Measurements from ENCODE around the gene TMTC2. TPM values are rescaled to one million over a fixed set of nuclear protein-coding genes. Genes with fewer than 3 reads are reported as not detected.

The TMTC2 gene
- total RNA-seq, 1 donor from 2014 or later, result 8.8 TPM

DNA sequence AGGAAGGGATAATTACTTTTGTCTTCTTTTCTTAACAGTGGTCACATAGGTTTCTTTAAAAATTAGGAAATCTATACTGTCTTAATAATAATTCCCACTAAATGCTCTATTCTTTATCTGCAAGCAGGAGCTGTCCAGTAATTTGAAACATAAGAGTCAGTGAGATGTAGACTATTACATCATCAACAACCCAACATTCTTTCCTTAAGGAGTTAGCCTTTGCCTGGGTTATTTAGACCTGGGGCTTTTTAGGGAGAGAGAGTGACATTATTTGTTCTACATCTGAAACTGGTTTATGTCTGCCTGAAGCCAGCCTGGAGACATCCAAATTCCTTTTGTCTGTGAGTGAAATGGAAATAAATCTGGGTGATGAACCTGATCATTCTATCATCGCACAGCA is 294.4 kb downstream of the TMTC2 start:
- no peak for DNase-seq (ENCODE audit: extremely low read depth, low read depth, low spot score)

DNA sequence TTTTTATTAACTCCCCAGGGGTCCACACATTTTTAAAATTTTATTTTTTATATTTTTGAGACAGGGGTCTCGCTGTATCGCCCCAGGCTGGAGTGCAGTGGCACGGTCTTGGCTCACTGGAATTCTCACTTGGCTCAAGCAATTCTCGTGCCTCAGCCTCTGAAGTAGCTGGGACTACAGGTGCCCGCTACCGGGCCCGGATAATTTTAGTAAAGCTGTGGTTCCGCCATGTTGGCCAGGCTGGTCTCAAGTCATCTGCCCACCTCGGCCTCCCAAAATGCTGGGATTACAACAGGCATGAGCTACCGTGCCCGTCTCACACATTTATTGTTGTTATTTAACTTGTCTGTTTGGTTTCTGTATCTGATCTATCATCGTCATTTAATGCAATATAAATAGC is 307.4 kb downstream of the TMTC2 start:
- no peak for DNase-seq (ENCODE audit: extremely low read depth, low read depth, low spot score)

DNA sequence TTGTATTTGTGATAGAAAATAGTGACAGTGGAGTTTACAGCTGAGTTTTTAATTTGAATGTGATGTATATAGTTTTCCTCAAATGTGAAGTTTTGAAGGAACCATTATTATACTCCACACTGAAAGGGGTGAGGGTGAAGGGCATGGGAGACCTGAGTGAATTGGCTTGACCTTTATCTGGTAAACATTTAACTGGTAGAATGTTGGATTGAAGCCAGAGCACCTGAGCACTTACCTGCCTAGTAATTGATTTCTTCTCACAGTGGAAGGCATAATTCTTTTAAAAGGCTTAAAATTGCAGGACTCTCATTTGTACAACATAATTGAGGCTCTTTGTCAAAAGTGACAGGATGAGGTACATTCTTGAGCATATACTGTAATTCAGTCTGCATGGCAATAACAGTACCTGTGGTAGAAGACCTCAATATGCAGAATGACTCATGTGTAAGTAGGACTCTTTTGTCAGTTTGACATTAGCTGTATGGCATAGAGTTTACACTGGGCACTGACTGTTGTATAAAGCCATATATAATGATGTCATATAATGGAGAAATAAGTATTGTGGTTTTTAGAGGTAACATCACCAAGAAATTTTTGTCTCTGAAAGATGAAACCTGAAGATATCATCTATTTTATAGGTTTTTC is 309.6 kb downstream of the TMTC2 start:
- no peak for DNase-seq (ENCODE audit: extremely low read depth, low read depth, low spot score)

DNA sequence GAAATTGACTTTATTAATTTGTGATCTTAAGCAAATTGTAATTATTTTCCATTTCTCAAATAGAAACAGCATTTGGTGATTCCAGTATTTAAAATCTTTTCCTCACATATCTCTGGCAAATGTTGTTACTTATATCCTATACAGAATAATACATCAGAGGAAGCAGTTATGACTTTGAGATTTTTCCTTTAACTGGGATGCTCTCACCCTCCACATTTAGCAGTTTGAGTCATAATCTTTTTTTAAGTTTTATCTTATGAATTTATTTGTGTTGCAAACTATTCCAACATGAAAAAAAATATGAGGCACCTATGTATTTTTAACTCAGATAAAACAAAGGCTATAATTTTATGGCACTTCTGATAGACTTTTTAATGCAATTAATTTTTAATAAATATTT is 311.8 kb downstream of the TMTC2 start:
- DNase-seq (ENCODE audit: extremely low read depth, low read depth, low spot score), result no peak

- no peak for DNase-seq (ENCODE audit: extremely low read depth, low read depth, low spot score)
Measured at GRCh38 chr12:83003026-83003425, 316.3 kb downstream of the TMTC2 start.

- DNase-seq (ENCODE audit: extremely low read depth, low read depth, low spot score), result no peak
Measured at GRCh38 chr12:83005534-83006197, 319.0 kb downstream of the TMTC2 start.

GRCh38 chr12:83008703-83009102 is 322.0 kb downstream of the TMTC2 start:
- no peak for DNase-seq (ENCODE audit: extremely low read depth, low read depth, low spot score)

GRCh38 chr12:83010169-83010804 is 323.6 kb downstream of the TMTC2 start:
- no peak for DNase-seq (ENCODE audit: extremely low read depth, low read depth, low spot score)

DNA sequence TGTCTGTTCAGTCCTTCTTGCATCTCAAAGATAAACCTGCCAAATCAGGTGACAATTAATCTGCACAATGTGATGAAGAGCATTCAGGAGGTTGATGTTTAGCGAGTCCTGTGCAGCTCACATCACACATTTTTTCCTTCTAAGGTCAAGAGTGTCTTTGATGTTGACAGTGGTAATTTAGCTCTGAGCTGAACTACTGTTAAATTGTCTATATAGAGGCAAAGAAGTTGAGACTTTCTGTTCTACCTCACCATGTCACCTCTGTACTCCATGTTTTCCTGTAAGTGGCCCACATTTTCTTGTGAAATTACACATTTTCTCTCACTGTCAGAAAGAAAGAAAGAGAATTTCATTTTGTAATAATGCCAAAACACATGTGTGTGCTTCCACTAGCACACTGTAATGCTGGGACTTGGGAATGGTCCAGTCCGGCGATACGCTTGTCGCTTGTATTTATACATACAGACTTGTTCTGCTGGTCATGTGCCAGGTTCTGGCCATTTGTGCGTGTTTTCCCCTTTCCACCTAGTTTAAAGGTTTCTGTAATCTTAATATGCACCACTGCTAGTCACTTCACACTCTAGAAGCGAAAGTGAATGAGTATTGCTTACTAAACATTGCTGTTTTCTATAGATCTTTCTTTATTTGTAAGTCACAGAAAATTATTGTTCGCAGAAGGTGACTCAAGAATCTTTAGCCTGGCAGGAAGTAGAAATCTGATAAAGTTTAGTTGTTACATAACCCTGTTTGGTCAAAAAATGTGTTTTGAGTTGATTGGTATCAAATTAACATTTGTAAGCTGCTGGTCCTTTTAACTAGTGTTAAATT is 328.9 kb downstream of the TMTC2 start:
- DNase-seq (ENCODE audit: extremely low read depth, low read depth, low spot score), result peak; percentile 36

GRCh38 chr12:83016218-83016835 is 329.6 kb downstream of the TMTC2 start:
- DNase-seq (ENCODE audit: extremely low read depth, low read depth, low spot score), result no peak

- DNase-seq (ENCODE audit: extremely low read depth, low read depth, low spot score), result no peak
Measured at GRCh38 chr12:83016991-83017390, 330.3 kb downstream of the TMTC2 start.

DNA sequence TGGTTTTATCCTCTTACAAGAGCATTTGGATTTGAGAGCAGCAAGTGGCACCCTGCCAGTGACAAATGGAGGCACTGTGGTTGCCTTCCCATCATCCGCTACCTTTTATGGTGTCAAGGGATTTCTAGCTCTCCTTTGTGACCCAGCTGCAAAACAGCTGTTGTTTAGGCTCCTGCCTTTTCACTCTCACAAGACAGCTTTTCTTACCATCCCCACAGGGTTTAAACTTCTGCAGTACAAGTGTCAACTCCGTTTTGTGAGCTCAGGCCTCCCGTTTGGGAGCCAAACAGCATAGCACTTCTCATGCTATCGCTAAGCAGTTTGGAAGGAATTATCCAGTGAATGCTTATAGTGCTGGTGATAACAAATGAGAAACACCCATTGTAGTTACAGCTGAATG is 331.4 kb downstream of the TMTC2 start:
- DNase-seq (ENCODE audit: extremely low read depth, low read depth, low spot score), result no peak

GRCh38 chr12:83027021-83027723 is 340.5 kb downstream of the TMTC2 start:
- no peak for DNase-seq (ENCODE audit: extremely low read depth, low read depth, low spot score)

GRCh38 chr12:83031196-83031595 is 344.5 kb downstream of the TMTC2 start:
- DNase-seq (ENCODE audit: extremely low read depth, low read depth, low spot score), result no peak

GRCh38 chr12:83036847-83037246 is 350.1 kb downstream of the TMTC2 start:
- no peak for DNase-seq (ENCODE audit: extremely low read depth, low read depth, low spot score)

- DNase-seq (ENCODE audit: extremely low read depth, low read depth, low spot score), result no peak
Measured at GRCh38 chr12:83039413-83039812, 352.7 kb downstream of the TMTC2 start.

DNA sequence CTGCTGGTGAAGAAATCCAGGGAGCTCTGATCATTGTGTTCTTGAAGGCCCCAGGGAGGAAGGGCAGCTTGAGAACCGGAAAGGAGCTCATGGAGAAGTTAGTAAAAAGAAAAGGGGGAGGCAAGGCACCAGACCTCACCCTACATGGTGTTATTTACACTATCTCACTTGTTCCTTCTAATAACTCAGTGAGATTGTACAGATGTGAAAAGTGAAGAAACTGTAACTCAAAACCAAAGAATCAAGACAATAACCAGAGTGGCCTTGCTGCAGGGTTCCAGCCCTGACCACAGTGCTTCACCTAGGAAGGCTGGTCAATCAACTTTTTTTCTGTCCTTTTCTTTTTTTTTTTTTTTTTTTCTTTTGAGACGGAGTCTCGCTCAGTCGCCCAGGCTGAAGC is 353.6 kb downstream of the TMTC2 start:
- DNase-seq (ENCODE audit: extremely low read depth, low read depth, low spot score), result no peak

DNA sequence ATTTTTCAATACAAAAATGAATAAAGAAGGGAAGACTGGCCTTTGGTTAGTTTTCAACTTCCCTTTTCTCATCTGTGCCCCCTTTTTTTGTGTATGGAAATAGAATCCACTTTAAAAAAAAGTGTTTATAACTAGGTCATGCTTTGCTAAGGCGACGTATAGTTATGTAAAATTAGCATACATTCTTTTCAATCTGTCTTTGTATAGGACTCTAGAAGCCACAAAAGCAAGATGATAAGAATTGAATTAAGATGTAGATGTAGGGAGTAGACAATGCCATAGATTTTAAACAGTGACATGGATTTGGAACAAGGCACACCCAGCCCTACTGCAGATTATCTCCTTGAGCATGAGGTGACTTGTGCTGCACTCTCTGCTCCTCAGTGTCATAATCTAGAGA is 354.3 kb downstream of the TMTC2 start:
- DNase-seq (ENCODE audit: extremely low read depth, low read depth, low spot score), result no peak

DNA sequence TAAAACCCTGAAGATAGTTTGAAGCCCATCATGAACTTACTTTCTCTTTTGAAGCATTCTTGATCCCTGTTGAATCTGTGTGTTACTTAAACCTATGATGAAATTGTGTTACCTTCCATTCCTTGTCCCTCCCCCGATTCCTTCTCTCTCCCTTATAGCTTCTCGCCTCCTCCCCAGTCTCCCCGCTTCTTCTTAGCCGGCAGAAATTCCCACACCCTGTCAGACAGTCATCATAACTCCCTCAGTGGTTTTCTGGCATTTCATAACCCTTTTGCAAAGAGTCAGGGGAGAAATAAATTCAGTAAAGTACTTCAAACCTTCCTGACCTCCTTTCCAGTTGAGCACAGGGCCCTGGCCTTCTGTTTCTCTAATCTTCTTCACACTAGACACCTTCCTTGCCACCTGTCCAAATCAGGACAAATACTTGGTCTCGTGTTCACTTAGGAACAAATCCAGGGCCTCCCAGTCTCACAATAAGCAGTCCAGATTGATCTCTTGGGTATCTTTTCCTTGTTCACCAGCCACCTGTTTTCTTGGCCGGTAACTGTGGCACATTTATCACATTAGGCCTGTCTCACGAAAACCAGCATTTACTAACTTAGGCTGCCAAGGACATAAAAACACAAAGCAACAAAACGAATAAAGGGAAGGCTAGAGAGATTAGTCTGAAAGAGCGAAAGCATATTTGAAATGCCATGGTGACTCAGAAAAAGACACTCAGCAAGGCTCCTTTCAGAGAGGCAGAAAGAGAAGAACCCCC is 355.9 kb downstream of the TMTC2 start:
- DNase-seq (ENCODE audit: extremely low read depth, low read depth, low spot score), result no peak

- DNase-seq (ENCODE audit: extremely low read depth, low read depth, low spot score), result no peak
Measured at GRCh38 chr12:83044736-83045135, 358.0 kb downstream of the TMTC2 start.
